ENCODE data around the gene A4GALT.

GRCh38 chr22:42649246-42650099 is 71.2 kb downstream of the A4GALT start, which contains the start of gene CYB5R3:
- no peak for TF ChIP-seq EZH2 (IDR thresholded peaks at IDR 0.05; ENCODE audit: insufficient read depth, poor library complexity, severe bottlenecking)
- no peak for TF ChIP-seq EZH2phosphoT487 (IDR thresholded peaks at IDR 0.05; ENCODE audit: insufficient read depth, low read depth)
